ENCODE measurements around the gene PGR.
A peak's percentile ranks its signal among the peaks of the same experiment; 100 is the strongest.

Gene PGR

GRCh38 chr11:101009690-101010055 is 119.9 kb downstream of the PGR start:
- DNase-seq (ENCODE audit: low spot score): no peak

DNA sequence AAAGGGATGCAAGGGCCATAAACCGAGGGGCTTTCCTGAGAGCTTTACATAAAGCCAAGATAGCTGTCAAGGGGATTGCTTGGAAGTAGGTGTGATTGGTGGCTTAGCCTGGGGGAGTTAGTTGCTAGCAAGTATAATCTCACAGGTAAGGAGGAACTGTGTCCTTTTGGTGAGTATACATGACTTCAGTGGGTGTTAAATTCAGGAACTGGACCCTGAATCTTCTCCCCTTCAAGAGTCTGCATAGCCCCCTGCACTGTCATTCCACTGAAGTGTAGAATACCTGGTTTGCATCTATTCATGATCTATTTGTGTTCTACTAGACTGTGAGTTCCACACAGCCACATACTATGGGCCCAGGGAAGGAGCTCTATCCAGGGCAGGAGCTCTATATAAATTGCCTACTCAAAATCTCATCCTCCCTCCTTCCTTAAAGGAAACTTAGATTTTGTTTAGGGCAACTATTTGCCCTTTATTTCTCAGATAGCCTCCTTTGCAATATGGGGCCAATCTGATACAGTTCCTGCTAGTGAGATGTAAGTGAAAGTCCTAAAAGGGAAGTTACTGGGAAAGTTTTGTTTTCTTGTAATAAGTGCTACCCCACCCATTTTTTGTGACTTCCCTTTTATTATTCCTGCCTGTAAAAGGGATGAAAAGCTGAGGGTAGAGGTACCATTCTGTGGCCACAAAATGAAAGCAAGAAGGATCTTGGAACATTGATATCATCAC is 120.5 kb downstream of the PGR start:
- DNase-seq (ENCODE audit: low spot score): no peak

DNA sequence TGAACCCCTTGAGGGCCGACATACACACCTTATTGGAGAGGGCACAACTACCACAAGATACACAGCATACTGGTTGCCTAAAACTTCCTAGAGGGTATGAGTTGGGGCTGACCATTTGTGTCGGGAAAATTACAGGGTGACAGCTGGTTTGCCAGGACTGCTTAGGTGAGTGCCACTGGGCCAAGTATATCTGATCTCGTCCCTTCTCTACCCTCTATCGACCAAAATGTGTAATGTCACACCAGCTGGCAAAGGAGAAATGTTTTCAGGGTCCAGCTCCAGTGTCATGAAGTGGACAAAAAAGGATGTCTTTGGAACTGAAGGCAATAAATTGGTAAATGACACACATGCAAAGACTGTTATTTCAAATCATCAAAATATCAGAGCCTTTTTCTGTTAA is 126.1 kb downstream of the PGR start:
- peak; percentile 23 for DNase-seq (ENCODE audit: low spot score)

DNA sequence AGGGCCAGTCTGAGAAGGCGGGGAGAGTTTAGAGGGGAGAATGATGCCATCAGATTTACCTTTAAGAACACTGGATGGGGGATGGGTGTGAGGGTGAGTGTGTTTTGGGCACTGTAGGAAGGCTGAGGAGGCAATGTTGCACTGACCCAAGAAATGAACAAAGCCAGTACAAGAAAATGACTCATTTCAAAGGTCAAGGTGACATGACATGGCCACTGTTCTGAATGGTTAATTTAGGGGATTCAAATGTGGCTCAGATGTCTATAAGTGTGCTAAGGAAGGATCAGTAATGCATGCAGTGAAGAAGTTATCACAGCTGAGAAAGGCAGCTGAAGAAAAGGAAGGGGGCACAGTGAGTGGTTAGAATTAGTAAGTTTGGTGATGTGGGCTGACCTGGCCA is 129.9 kb downstream of the PGR start:
- DNase-seq (ENCODE audit: low spot score): no peak

DNA sequence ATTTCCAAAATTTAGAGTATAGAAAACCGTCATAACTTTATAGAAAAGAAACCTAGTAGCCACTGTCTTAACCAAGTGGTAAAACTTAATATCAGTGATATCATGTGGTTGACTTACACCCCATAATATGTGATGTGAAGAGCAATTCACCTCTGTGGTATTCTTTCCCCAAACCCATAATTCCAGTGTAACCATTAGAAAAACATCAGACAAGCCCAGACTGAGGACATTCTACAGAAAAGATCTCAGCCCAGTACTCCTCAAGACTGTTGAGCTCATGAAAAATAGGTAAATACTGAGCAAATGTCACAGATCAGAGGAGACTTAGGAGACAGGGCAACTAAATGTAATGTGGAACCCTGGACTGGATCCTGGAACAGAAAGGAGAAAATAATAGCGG is 134.6 kb downstream of the PGR start:
- DNase-seq (ENCODE audit: low spot score): no peak

GRCh38 chr11:100991541-100991940 is 138.1 kb downstream of the PGR start:
- DNase-seq (ENCODE audit: low spot score): no peak

GRCh38 chr11:100990931-100991330 is 138.7 kb downstream of the PGR start:
- DNase-seq (ENCODE audit: low spot score): no peak

GRCh38 chr11:100984668-100985067 is 144.9 kb downstream of the PGR start:
- no peak for DNase-seq (ENCODE audit: low spot score)

DNA sequence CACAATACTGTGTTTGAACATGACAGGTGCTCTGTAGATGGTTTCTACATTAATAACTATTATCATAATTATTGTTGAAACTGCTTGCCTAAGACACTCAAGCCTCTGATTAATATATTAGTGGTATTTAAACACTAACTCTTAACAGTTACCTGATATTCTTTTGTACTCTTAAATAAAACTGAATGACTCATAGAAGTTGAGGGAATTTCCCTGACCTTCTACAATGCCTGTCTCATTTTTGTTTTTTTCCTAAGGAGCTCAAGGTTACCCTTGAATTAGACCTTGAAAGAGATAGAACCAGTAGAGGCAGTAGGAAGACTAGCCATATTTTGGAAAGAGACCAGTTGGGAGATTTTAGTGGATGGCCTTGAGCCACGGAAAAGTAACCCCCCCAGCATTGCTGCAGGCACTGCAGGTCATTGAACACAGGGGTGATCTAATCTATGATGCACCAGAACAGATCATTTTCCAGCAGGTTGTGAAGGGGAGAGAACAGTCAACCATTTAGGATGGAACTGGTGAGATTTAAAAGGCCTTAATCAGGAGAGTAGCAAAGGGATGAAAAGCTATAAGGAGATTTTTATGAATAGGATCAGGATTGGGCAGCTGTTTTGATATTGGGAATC is 148.3 kb downstream of the PGR start:
- DNase-seq (ENCODE audit: low spot score): no peak

DNA sequence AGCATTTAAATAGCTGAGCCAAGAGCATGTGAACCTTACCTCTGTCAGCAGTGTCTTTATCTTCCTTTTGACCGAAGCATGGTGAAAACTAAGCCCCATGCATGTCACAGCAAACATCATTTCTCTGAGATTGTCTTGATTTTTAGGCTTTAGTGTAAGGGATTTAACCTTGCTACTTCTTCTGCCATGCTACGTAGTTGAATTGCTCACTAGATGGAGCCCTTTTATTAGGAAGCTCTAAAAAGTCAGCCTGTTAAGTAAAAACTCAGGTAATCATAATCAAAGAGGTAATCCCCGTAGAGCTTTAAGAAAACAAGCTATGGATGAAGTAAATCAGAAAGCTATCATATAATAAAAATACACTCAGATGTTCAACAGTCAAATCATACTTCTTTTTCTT is 149.5 kb downstream of the PGR start:
- no peak for DNase-seq (ENCODE audit: low spot score)
